Activated CD4-positive, CD25-positive, alpha-beta regulatory T cell treated with anti-CD3 and anti-CD28 coated beads, Interleukin-2, amount 50 U/mL, for 72 hours (primary cell): ENCODE data around the gene KDM7A.
"Not testable (repeated sequence)": the region's sequence is repeated elsewhere in the genome, so short reads cannot be mapped to it uniquely, and the experiment has no call there.

Experiments
- DNase-seq: peaks from one replicate; pipeline ENCODE4 v3.0.0; 2021

KDM7A gene, protein sequence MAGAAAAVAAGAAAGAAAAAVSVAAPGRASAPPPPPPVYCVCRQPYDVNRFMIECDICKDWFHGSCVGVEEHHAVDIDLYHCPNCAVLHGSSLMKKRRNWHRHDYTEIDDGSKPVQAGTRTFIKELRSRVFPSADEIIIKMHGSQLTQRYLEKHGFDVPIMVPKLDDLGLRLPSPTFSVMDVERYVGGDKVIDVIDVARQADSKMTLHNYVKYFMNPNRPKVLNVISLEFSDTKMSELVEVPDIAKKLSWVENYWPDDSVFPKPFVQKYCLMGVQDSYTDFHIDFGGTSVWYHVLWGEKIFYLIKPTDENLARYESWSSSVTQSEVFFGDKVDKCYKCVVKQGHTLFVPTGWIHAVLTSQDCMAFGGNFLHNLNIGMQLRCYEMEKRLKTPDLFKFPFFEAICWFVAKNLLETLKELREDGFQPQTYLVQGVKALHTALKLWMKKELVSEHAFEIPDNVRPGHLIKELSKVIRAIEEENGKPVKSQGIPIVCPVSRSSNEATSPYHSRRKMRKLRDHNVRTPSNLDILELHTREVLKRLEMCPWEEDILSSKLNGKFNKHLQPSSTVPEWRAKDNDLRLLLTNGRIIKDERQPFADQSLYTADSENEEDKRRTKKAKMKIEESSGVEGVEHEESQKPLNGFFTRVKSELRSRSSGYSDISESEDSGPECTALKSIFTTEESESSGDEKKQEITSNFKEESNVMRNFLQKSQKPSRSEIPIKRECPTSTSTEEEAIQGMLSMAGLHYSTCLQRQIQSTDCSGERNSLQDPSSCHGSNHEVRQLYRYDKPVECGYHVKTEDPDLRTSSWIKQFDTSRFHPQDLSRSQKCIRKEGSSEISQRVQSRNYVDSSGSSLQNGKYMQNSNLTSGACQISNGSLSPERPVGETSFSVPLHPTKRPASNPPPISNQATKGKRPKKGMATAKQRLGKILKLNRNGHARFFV

DNA sequence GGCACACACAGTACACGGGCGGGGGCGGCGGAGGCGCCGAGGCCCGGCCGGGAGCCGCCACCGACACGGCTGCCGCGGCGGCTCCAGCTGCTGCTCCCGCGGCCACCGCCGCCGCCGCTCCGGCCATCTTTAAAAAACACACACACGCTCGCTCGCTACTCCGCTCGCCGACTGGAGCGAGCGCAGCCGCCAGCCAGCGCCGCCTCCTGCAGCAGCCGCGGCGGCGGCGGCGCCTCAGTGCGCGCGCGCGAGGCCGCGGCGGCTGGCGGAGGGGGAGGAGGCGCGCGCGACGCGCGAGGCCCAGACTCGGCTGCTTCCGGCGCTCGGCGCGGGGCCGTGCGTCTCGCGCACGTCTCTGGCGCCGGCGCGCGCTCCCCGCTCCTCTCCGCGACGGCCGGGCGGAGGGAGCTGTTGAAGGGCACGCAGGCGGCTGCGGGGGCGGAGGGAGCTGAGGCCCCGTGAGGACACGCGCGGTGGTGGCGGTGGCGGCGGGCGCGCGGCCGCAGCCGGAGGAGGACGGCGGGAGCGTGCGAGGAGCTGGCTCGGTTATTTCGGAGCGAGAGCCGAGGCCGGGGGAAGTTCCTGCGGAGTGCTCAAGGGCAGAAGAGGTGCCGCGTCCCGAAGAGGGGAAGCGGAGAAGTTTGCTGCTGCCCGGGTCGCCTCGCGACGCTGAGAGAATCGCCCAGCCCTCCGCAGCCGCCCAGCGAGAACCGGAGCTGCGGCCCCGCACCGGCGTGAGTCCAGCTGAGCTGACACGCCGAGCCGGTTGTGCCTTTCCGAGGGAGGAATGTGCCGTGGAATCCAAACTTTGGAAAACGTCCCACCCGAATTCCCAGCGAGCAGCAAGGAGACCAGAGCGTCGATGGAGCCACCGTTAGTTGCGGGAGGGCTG is at the start of gene KDM7A:
TSS of gene KDM7A (minus strand) at position 173 of the 892 bp plus-strand sequence. CDS start at position 127, 46 bp downstream.
- peak; percentile 92 for DNase-seq

DNA sequence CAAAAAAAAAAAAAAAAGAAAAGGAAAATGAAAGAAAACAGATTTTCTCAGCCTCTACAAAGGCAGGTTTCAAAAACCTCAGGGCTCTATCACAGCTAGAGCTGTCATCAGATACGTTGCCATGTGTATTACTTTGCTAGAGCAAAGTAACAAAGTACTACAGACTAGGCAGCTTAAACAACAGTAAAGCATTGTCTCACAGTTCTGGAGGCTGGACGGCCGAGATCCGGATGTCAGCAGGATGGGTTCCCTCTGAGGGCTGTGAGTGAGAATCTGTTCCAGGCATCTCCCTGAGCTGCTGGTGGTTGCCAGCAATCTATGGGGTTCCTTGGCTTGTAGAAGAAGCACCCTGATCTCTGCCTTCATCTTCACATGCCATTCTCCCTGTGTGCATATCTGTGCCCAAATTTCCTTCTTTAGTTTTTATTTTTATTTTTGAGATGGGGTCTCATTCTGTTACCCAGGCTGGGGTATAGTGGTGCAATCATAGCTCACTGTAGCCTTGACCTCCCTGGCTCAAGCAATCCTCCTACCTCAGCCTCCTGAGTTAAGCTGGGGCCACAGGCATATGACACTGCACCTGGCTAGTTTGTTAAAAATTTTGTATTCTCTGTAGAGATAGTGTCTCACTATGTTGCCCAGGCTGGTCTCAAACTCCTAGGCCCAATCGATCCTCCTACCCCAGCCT is 48.9 kb upstream of the KDM7A start:
- no peak for DNase-seq

DNA sequence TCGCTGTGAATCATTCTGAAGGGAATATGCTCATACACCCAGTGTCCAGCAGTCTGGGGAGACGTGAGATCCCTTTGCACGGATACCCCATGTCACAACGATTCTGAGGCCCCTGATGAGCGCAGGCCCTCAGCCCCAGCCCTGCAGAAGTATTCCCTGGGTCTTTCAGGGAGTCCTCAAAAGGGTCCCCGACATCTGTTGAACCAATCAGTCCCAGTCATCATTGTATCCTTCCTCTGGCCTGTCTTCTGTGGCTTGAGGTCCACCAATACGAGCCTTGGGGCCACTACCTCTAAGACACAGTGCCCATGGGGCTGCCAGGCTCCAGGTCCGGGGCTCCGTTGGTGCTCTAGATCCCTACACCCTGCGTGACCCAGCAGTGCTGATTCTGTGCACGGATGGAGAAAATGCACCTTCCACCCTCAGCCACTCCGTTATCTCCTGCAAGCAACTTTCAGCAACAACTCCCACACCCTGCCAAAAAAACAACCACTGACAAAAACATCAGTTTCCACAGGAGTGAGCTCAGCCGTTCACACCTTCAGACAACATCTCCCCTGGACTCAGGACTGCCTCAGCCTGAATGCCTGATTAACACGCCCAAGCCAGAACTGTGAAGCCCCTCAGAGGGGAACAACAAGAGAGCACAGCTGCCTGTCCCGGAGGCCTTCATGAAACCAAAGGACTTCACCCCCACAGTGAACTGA is 46.9 kb upstream of the KDM7A start:
- no peak for DNase-seq

DNA sequence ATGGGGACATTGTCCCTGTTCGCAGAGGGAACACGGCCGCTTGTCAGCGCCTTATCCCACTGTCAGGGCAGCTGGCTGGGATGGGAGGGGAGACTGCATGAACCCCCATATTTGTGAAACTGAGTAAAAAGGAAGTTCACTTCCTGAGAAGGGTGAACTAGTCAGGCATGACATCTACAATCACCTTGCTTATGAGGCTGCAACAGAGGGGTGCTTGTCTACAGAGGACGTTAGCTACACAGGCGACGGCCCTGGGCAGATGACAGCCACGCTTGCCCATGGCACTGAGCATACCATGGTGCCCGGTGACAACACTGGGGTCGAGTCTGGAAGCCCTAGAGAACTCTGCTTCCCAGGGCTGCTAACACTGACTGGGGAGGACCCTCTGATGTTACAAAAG is 46.0 kb upstream of the KDM7A start:
- DNase-seq: no peak

DNA sequence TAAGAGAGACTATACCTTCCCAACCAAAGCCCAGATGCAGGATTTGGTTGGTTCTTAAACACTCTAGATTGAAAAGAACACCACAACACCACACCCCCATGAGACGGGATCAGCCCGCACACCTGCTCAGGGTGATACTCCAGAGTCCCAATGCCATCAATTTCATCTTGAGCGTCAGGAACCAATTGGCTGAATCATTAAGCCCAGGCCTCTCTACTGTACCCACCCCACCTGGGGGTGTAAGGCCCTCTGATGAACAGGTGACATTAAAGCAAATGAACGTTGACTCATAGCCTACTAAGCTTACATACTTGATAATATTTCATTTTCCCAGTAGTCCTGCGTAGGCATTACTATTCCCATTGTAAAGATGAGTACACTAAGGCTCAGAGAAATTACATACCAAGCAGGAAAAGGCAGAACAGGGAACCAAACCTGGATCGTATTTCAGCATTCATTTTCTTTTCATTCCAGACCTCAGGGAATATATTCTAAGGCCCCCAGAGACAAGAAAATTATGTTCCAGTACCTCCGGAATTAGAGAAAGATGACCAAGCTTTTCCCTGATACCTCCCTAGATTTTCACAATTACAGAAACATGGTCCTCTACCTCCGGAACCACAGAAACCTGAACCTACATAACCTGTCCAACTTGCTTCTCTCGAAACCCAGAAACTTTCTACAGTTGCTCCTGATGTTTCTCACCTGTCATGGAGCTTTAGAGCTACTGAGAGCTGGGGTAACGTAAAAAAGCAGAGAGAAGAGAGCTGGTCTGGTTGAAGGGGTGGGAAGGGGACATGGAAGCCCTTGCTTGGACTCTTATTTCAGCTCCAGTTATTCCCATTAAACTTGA is 43.1 kb upstream of the KDM7A start:
- DNase-seq: no peak

DNA sequence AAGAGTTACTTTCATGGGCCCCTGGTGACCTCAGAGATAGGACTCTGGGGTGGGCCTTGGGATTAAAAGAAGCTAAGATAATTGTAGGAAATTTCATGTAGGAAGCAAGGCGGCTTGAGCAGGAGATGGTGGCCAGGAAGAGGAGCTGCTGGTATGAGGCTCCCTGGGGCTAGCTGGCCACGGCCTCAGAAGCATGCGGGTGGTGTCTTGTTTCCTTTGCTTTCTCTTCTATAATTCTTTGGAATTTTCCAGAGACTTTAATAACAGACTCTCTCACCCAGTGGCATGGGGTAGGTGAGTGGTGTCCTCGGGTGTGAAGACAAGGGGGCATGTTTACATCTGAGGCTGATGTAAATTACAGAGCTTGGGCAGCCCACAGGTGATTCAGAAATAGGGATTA is 41.9 kb upstream of the KDM7A start:
- DNase-seq: no peak

DNA sequence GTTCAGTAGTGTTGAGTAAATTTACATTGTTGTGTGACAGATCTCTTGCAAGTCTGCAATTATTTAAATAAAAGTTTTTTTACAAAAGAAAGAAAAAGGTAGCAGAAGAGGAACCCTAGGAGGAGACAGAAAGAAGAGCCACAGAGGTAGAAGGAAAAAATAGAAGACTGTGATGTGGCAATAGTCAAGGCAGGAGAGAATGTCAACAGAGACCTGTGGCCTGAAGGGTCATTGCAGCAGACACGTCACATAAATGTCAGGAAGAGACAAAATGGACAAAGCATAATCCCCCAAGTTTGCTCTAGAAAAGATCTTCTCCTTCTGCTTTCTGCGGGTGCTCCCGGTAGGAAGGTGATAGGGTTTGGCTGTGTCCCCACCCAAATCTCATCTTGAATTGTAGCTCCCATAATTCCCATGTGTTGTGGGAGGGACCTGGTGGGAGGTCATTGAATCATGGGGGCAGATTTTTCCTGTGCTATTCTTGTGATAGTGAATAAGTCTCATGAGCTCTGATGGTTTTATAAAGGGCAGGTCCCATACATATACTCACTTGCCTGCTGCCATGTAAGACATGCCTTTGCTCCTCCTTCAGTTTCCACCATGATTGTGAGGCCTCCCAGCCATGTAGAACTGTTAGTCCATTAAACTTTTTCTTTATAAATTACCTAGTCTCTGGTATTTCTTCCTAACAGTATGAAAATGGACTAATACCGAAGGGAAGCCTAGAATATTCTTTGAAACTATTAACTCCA is 41.1 kb upstream of the KDM7A start:
- no peak for DNase-seq

DNA sequence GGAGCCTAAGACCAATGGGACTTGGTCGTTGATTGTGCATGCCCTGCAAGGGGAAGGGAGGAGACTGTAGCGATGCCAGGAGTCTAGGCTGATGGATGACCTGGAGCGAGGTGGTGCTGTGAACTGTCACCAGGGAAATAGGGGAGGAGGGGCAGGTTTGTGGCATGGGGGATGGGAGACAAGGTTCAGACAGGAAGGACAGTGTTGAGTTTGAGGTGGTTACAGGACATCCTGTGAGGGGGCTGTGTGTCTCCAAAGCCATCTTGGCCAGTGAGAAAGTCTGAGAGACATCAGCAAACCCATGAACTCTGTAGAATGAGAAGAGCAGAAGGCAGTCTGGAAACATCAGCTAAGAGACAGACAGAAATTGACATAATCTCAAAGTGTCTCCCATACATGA is 38.5 kb upstream of the KDM7A start:
- no peak for DNase-seq

DNA sequence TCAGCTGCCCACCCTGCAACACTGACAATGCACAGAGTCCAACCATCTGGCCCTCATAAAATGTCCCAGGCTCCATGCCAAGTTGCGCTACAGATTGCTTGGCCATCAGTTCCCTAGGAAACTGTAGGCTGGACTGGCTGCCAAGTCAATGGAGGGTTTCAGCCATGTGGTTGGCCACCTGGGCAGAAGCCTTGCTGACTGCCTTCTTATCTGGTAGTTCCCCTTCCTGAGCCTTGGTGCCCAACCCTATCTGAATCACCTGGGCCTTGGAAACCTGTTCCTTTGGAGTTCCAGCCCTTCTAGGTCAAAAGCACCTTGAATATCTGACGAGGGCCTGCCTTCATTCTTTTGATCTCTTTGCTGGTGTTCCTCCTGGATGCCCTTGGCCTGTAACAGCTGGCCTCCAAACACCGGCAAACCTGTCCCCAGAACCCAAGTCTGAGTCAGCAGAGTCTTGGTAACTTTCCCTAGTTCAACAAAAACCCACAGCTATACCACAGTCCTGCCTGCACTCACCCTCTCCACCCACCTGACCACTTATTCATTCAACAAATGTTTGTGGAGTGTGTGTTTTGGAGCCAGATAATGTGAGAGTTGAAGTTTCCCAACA is 37.4 kb upstream of the KDM7A start:
- no peak for DNase-seq

DNA sequence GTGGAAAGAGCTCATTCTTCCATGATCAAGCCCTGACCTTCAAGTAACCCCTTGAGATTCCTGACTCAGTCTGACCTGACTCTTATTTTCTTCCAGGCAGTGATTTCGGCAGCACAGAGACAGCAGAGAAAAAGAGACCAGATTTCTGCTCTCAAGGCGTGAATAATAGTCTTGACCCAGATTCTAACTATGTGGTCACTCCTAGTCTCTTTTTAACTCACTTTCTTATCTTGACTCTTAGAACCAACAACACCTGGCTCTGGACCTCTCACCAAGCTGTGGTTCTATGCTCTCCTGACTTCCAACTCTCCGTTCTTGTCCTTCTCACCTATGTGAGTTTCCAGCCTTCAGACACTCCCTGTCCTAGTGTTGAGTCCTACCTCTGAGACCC is 36.9 kb upstream of the KDM7A start:
- DNase-seq: no peak

DNA sequence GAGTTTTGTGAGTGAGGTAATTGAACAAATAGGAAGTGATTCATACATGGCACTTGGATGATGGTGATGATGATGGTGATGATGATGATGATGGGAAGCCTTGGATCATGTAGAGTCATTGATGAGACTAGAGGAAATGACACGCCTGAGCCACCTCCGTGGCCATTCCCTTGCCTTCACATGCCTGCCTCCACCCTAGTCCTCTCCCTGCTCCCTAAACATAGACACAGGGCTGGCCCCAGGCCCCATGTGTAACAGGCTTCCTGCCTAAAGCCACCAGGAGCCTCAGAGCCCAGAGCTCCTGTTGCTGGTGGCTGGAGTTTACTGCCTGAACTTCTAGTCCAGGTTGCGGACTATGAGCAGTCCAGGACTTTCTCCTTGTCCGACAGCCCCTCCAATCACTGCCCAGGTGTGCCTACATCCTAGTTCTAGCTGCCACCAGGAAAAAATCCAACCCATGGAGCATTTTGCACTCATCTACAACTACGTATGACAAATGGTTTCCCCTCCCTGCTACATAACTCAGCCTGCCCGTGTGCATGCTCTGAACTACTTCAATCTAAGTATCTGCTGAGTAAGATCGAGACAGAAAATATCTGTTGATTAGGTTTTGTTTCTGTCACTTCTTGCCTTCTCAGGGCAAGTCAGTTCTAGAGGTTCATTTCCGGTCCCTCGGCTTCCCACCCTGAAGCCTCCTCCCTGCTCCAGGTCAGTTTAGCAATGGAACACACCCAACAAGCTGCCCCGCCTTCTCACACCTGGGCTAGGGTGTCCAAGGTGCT is 35.5 kb upstream of the KDM7A start:
- no peak for DNase-seq

DNA sequence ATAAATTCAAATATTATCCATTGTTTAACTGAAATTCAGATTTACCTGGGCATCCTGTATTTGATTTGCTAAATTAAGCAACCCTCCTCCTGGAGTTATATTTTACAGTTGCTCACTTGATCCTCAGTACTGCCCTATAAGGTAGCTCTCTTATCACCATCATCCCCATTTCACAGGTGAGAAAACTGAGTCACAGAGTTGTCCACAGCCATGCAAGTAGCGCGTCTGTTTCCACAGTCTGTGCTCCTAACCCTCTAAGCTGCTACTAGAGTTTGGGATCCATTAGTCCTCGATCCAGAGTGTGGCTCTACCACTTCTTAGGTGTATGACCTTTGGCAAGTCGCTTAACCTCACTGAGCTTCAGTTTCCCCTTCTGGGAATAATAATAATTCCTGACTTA is 34.9 kb upstream of the KDM7A start:
- DNase-seq: no peak

DNA sequence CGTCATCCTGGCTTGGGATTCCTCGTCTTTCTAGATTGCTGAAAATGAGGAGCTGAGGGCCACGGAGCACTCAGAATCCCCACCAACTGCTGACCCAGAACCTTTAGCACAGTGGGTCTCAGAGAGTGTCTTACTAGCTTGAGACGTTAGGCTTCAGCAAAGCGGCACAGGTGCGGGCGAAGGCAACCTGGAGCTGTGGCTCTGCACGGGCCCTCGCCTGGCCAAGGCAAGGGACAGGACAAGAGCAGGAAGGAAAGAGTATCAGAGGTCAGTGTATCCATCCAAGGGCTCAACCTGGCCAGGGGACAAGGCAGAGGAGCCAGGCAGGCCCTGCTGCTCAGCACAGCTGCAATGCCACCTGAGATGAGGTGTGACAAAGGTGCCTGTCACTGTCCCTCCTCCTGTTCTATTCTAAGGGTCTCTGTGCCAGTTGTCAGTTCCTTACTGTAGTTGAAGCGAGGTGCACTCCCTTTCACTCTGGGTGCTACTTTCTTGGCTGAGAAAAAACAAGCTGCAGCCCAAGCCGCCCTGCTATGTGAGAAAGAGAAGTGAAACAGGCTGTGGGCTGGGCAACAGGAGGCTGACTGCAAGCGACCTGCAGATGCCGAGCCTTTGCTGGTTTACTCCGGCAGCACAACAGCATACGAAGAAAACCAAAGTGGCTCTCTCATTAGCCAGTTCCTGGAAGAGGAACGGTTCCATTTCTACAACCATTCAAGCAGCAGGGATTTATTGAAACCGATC is 33.3 kb upstream of the KDM7A start:
- DNase-seq: peak; percentile 55

DNA sequence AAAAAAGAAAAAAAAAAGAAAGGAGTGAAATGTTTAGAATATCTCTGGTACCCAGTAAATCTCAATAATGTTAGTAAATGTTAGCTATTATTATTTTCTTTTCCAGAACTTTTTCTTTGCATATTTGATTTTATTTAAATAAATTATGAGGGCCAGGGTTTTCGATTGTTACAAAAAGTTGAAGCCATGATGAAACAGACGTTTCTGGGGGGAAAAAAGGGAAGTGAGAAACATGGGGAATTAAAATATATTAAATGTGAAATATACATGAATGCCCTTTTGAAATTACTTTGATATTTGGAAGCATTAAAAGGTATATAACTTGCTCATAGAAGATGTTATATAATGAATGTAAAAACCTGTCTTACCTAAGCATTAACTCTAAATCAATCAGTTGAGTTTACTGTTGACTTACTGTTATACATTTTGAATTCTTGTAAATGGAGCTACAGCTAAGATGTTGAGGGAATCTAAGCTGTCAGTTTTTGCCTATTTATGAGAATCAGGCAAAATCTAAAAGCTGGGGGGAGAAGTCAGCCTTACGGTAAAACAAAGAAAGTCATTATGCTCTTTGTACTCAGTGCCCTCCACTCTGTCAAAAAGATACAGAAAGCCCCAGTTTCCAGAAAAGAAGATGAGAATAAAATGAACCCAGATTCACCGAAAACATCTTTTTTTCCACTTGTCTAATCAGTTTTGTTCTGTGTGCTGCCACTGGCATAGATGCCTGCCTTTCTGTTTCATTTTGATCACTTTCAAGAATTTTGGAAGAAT is 30.0 kb upstream of the KDM7A start:
- DNase-seq: no peak

DNA sequence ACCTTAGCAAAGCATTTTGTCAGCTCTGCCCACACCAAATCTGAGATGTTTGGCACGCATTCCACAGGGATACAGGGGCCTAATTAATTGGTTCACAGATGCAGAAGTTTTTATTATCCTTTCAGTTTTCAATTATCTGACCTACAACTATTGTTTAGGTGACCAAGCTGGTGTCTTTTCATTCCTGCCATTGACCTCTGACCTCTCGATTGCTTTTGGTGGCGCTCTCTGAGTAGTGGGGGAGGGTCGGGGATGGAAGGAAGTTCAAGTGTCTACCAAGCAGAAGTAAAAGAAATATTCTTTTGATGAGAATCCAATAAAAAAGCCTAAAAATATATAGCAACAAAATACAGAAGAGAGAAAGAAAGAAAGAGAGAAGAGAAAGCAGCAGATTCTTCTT is 28.8 kb upstream of the KDM7A start:
- no peak for DNase-seq

DNA sequence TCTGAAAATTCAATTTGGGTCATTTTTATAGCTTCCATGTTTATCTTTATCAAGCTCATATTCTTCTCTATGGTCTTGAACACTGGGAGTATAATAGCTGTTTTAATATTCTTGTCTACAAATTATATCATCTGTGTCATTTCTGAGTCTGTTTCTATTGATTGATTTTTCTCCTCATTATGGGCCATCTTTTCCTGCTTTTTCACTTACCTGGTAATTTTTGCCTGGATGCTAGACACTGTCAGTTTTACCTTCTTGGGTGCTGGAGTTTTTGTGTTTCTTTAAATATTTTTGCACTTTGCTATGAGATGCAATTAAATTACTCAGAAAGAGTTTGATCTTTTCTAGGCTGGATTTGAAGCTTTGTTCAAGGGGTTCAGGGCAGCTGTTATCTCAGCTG is 26.8 kb upstream of the KDM7A start:
- DNase-seq: no peak

DNA sequence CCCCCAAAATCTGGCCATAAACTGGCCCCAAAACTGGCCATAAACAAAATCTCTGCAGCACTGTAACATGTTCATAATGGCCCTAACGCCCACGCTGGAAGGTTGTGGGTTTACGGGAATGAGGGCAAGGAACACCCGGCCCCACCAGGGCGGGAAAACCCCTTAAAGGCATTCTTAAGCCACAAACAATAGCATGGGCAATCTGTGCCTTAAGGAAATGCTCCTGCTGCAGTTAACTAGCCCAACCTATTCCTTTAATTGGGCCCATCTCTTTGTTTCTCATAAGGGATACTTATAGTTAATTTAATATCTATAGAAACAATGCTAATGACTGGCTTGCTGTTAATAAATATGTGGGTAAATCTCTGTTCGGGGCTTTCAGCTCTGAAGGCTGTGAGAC is 26.2 kb upstream of the KDM7A start:
- not testable (repeated sequence) for DNase-seq
